ENCODE measurements around the gene IQCH.

The IQCH gene

DNA sequence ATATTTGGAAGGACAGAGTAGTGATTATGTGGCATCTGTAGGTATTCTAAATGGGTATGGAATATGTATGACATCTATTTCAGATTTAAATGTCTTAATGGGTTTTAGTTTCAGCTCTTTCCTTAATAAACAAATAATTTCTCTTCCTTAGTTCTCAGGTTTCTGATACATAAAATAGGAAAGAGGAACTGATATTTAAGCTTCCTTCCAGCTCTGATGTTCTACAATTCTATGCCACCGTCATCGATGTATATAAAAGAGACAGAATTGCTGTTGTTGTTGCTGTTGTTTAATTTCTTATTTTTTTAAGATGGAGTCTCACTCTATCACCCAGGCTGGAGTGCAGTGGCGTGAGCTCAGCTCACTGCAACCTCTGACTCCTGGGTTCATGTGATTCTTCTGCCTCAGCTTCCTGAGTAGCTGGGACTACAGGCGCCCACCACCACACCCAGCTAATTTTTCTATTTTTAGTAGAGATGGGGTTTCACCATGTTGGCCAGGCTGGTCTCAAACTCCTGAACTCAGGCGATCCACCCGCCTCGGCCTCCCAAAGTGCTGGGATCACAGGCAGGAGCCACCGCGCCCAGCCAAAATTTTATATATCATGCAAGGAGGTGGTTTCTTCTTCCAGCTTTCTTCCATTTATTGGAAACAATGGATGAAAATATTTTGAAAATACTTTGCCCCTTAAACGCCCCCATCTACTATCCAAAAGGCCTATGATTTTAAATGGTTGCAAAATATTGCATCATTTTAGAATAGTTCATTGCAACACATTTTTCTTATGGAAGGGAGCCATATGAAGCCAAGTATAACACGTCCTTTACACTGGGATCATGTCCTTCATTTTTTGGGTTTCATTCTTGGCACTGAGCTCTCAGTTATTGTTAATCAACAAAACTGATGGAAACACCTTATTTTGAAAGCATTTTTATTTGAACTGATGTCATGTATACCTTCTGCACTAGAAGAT, 252.5 kb downstream of the IQCH start:
- no peak for DNase-seq

- DNase-seq = no peak
Measured at GRCh38 chr15:67508407-67508806, 253.8 kb downstream of the IQCH start.

DNA sequence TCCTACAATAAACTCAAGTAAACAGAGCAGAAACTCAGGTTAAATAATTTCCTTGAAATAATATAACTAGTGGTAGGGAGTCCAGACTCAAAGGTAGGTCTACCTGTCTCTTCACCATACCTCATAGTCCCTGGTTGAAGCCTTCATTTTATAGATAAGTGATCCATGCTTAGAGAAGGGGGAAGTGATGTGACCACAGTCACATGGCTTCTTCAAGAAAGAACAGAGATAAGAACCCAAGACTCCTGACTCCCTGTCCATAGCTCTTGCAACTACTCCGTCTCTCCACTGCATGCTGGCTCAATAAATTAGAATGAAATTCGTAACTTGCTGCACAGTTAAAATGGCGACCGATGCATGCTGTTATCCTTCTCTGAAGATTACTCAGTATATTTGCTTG, 255.3 kb downstream of the IQCH start:
- DNase-seq = no peak

- DNase-seq = no peak
Measured at GRCh38 chr15:67510597-67511190, 256.1 kb downstream of the IQCH start.

GRCh38 chr15:67511606-67512005, 257.0 kb downstream of the IQCH start:
- no peak for DNase-seq

DNA sequence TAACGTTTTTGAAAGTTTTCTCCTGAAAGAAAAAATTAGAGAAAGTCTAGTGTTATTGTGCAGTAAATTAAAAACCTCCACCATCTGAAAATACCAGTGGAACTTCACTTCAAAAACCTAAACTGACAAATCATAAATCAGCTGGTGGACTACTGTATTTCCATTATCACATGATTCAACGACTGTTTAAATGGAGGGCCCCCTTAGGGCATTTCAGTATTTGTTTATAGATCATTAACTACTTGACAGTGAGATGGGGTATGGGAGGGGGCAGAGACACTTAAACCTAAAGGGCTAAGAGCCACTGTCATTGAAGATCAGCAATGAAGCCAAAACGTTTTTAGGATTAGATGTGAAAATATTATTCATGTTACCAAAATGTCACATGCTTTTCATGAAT, 257.6 kb downstream of the IQCH start:
- no peak for DNase-seq

GRCh38 chr15:67512933-67513714, 258.5 kb downstream of the IQCH start:
- no peak for DNase-seq

- no peak for DNase-seq
Measured at GRCh38 chr15:67515090-67515489, 260.5 kb downstream of the IQCH start.

DNA sequence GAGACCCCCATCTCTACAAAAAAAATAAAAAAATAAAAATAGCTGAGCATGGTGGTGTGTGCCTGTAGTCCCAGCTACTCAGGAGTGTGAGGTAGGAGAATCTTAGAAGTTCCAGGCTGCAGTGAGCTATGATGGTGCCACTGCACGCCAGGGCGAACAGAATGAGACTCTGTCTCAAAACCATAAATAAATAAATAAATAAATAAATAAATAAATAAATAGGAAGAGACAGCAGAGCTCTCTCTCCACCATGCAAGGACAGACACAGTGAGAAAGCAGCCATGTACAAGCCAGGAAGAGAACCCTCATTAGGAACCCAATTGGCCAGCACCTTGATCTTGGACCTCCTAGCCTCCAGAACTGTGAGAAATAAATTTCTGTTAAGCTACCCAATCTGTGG, 261.0 kb downstream of the IQCH start:
- no peak for DNase-seq

- no peak for DNase-seq
Measured at GRCh38 chr15:67520321-67521028, 265.9 kb downstream of the IQCH start.

DNA sequence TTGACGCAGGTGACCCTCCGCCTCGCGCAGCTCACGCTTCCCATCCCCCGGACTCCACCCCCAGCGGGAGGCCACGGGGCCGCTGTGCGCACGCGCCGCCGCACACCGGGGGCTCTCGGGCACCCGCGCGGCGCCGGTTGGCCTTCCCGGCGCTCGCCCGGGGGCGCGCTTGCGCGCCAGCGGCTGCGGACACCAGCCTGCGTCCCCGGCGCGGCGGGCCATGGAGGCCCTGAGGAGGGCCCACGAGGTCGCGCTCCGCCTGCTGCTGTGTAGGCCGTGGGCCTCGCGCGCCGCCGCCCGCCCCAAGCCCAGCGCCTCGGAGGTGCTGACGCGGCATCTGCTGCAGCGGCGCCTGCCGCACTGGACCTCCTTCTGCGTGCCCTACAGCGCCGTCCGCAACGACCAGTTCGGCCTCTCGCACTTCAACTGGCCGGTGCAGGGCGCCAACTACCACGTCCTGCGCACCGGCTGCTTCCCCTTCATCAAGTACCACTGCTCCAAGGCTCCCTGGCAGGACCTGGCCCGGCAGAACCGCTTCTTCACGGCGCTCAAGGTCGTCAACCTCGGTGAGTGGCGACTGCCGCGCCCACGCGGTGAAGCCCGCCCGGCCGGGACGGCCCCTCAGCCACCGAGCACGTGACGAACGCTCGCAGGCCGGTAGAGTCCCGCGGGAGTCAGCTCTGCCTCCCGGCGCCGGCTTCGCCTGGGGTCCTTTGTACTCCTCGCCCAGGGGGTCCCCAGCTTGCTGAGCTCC, 266.6 kb downstream of the IQCH start, which contains the start of gene C15orf61:
TSS of gene C15orf61 (plus strand) at position 103 of the 754 bp plus-strand sequence. CDS start at position 221, 118 bp downstream.
- no peak for DNase-seq

DNA sequence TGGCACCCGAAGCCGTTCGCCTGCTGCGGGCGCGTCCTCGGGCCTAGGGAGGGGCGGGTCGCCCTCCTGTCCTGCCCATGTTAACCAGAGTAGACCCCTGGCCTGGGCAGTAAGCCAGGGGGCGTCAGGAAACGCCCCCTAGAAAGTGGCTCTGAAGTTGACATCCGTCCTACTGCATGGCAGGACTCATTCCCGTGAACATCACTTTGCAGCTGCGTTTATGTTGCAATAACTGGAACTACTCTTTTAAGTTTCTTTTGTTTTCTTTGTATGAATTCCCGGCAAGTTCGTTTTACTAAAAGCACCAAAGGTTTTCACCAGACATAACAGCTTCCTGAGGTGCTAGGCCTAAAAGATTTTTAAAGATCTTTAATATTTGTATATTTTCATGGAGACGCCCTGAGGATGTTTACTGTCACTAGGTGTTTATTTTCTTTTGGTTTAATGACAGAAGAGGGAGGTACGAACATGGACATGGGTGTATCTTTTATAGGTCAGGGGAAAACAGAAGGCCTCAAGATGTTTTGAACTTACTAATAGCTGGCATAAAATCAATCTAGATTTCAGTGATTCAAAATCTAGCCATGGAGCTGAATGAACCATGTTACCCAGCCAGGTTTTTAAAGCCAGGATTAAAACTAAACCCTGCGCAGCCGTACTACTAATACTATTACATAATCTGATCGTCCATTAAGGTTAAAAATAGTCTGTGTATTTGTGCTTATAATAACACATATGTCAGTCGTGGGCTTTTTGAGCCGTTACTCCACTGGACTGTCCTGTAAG, 267.4 kb downstream of the IQCH start:
- DNase-seq = no peak

DNA sequence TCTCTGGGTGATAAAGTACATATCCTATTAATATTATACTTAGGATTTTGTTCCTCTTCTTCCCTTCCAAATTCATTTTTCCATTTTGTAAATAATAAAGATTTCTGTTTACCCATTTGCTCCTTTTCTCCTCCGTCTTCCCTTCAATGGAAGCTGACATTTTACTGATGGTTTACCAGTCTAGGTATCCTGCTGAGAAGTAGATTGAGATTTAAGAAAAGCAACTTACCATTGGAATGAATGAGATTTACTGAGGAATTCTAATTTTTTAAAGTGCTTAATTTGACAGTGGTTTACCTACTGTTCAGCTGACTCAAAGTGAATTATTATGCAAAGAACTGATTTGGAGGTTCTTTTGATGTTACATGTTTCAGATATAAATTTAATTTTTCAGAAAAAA, 268.7 kb downstream of the IQCH start:
- no peak for DNase-seq

- DNase-seq = no peak
Measured at GRCh38 chr15:67524235-67524634, 269.6 kb downstream of the IQCH start.

DNA sequence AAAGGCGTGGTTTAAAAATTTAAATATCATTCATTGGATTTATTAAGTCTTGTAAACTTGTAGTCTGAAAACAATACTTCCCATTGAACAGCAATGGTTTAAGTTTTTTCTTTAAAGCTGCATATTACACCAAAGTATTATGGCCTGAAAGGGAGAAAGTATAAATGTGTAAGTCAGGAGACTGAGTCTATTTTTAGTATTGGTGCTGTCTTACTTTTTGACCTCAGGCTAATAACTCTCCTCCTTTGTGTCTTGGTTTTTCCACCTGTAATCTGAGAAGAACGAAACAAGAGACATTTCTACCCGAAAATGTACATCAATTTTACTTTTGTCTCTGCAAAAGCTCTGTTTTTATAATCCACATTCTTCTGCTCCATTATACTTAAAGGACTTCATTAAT, 273.9 kb downstream of the IQCH start:
- no peak for DNase-seq

GRCh38 chr15:67531379-67531914, 276.9 kb downstream of the IQCH start:
- no peak for DNase-seq

GRCh38 chr15:67533873-67534272, 279.3 kb downstream of the IQCH start:
- no peak for DNase-seq

DNA sequence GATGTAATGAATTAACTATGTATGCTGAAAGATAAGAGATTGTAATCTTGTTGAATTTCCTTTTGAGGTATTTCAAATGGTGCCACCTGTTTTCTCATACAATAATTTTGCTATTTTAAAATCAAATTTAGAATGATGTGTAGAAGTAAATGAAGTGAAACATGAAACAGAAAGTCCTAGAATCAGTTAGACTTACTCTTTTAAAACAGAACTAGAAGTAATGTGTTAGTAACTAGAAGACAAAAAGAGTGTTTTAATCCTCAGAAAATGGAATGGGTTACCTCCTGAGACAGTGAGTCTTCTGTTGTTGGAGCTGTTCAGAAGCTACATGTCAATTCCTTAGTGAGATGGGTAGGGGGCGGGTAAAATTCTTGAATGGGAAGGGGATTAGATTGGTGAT, 279.8 kb downstream of the IQCH start:
- no peak for DNase-seq

GRCh38 chr15:67537771-67538170, 283.2 kb downstream of the IQCH start:
- no peak for DNase-seq

GRCh38 chr15:67542420-67543347, 288.1 kb downstream of the IQCH start, which contains the start of gene MAP2K5:
Gene MAP2K5 (plus strand): TSS chr15:67542703. CDS start chr15:67543336, 633 bp downstream.
- DNase-seq = no peak
